Measurements from ENCODE around the gene PTPRN2.
"Not testable (repeated sequence)": the region's sequence is repeated elsewhere in the genome, so short reads cannot be mapped to it uniquely, and the experiment has no call there.

Gene PTPRN2

DNA sequence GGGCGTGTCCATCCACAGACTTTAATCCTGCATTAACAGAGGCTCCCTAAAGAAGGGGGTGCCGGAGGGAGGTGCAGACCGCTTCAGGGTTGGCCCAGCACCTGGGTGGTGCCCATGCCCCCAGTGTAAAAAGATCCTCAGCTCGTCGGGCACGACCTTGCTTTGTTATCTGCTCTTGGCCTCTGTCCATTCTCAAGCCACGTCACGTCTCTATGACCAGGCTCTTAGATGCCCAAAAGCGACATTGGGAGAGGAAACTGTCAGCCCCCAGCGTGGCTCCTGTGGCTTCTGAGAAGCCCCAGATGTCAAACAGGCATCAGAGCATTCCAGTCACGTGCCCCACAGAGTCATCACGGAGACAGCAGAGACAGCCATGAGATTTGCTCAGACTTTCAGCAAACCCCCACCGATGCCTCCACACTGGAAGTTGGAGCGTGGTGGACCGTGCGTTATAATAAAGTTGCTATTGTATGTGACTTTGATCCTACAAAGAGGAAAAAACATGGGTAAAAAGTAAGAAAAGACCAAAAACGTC, 55.5 kb downstream of the PTPRN2 start:
- DNase-seq (ENCODE audit: low spot score): no peak

DNA sequence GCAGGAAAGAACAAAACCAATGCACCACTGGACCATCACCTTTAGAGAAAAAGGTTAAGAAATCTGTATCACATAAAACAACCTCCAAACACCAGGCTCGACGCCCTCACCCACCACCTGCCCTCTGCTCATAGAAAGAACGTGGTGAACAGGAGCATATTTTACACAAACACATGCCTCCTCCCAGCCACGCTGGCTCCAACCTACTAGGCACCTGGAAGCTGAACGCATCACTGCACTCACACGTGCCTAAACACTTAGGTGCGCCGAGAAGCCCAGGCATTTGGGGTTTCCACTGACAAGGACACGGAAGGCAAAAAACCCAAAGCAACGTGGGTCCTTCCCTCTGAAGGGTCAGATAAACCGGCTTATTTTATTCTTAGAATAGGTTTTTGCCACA, 56.0 kb downstream of the PTPRN2 start:
- no peak for DNase-seq (ENCODE audit: low spot score)

- DNase-seq (ENCODE audit: low spot score): peak; percentile 27
Measured at GRCh38 chr7:158530800-158531609, 56.6 kb downstream of the PTPRN2 start.

DNA sequence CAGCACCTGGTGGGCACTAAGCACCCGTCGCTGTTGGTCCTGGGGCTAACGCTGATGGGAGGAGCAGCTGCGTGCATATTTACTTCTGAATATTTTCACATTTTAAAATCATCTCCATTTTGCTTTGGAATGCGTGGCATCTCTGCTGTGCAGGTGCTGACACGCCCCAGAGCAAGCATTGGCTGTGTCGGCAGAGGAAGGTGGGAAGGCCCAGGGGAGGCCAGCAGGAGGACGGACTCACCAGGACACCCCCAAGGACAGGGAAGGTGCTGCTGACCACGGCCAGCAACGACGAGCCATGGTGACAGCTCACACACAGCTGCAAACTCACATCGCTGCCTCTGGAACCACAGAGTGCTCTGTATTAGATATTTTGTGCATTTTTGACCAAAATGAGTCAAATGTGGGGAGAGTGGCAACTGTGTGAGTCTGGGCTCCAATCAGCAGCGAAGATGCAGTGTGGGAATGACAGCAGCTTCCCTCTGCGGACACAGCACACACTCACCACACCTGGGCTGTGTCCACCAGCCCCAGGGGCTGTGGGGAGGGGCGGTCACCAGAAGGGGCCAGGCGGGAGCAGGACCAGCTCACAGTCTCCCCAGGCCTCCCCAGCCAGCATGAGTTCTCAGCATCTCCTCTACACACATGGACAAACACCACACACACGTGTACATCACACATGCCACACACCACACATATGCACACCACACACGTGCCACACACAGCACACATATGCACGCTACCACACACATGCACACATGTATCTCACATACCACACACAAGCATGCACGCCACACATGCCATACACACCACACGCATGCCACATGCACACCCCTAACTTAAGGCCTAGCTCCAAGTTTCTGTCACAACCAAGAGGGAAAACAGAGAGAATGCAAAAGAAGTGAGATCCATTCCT, 58.2 kb downstream of the PTPRN2 start:
- peak; percentile 33 for DNase-seq (ENCODE audit: low spot score)

GRCh38 chr7:158527915-158528502, 59.6 kb downstream of the PTPRN2 start:
- no peak for DNase-seq (ENCODE audit: low spot score)

DNA sequence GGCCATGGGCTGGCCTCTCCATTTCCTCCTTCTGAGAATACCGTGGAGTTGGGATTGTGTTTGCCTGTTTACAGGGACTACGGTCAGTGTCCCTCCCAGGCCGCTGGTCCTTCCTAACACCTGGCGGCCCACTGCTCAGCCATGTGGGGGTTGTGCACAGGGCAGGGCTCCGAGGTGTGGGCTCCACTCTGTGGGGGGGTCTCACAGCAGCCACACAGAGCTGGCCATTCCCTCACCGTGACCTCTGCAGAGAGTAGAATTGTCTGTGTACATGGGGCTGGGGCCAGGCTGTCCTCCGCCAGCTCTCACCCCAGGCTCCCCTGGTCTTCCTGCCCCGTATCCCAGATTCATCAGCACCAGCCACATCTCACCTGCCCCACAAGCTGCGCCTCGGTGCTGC, 60.1 kb downstream of the PTPRN2 start:
- no peak for DNase-seq (ENCODE audit: low spot score)

- DNase-seq (ENCODE audit: low spot score): no peak
Measured at GRCh38 chr7:158527038-158527437, 60.6 kb downstream of the PTPRN2 start.

DNA sequence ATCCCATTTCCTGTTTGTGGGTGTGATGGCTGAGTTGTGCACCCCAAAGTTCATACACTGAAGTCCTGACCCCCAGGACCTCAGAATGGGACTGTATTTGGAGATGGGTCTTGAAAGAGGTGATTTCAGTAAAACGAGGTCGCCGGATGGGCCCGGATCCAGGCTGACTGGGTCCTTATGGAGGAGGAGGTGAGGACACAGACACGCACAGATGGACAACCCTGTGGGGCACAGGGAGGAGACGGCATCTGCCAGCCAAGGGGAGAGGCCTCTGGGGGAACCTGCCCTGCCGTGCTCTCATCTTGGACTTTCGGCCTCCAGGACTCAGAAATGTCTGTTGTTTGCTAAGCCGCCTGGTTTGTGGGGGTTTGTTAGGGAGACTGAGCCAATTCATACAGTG, 61.1 kb downstream of the PTPRN2 start:
- DNase-seq (ENCODE audit: low spot score): no peak

GRCh38 chr7:158525648-158526484, 61.8 kb downstream of the PTPRN2 start:
- no peak for DNase-seq (ENCODE audit: low spot score)

DNA sequence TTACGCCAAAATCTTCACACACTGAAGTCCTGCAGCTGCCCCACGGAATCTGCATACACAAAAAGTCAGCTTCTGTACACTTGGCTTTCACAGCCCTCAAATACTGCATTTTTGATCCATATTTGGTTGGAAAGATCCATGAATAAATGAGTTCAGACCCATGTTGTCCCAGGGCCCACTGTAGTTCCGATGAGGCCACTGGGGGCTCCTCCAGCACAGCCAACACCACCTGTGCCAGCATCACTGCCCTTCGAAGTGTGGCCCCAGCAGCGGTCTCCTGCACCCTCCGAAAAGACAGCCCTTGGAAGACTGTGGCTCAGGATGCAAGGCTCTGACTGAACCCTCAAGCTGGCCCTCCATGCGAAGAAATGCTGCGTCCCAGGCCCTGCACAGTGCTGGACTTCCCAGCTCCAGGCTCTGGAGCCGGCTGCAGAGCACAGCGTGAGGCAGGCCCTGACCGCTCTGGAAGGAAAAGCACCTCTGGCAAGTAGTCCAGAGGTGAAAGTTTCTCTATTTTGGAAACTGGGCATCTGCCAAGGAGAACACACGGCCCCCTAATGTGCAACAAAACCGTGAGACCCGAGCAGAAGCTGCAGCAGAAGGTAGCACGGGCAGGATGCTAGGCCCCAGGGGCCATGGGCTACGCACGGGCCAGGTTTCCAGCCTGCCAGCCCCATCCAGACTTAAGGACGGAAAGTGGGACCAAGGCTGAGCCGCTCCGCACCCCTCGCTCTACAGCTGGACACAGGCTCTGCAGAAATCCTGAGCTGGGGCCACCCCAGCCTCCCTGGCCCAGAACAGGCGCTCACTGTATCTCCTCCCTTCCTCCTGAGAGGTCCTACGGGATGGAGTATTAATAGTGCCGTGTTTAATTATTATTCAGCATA, 62.6 kb downstream of the PTPRN2 start:
- DNase-seq (ENCODE audit: low spot score): no peak

DNA sequence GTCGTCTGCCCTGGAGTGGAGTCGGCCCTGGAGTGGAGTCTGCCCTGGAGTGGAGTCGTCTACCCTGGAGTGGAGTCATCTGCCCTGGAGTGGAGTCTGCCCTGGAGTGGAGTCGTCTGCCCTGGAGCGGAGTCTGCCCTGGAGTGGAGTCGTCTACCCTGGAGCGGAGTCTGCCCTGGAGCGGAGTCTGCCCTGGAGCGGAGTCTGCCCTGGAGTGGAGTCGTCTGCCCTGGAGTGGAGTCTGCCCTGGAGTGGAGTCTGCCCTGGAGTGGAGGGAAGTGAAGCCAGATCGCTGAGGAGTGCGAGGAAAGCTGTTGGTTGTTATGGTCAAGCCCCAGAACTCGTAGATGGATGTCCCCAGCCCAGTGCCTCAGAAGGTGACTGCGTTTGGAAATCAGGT, 63.3 kb downstream of the PTPRN2 start:
- DNase-seq (ENCODE audit: low spot score): peak; percentile 14

GRCh38 chr7:158523877-158524276, 63.7 kb downstream of the PTPRN2 start:
- not testable (repeated sequence) for DNase-seq (ENCODE audit: low spot score)

GRCh38 chr7:158523165-158523856, 64.3 kb downstream of the PTPRN2 start:
- DNase-seq (ENCODE audit: low spot score): not testable (repeated sequence)

- not testable (repeated sequence) for DNase-seq (ENCODE audit: low spot score)
Measured at GRCh38 chr7:158521795-158522194, 65.8 kb downstream of the PTPRN2 start.

DNA sequence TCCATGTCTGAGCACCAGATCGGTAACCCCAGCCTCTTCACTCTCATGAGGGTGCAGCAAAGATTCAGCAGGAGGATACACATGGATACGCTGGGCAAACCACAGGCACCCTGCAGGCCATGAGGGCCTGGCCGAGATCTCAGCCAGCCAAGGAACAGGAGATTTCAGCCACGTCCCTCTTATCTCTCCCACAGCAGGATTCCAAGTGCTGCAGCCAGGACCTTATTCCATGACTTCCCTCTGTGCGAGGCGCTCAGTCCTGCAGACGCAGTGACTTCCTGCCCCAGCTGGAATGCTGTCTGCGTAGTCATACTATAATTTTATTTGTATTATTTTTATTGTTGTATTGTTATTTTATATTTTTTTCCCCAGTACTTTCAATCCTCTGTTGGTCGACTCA, 66.8 kb downstream of the PTPRN2 start:
- DNase-seq (ENCODE audit: low spot score): no peak

- no peak for DNase-seq (ENCODE audit: low spot score)
Measured at GRCh38 chr7:158519633-158520174, 67.9 kb downstream of the PTPRN2 start.

DNA sequence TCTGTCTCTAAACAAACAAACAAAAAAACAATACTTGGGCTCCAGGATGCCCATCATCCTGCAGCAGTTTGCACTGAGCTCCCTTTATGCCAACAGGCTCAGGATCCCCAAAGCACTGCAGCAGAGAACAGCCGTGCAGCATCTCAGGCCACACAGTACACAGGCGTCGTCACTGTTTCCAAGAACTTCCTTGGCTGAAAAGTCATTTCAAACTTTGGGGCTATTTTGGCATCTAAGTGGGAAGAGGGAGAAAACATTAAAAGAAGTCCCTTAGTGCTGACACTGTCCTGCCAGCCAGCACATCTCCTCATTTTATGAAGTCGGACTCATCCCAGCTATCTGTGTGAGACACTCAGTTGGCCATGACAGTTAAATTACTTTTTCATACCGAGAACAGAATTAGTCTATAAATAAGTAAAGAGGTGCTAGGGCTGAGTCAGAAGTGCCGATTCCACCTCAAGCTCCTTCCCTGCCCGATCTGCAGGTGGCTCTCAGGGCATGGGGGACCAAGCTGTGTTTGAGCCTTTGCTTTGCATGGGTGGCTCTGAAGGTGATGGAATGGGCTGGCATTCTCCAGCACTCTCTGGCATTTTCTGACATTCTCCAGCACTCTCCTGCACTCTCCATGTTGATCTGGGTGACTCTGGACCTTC, 68.5 kb downstream of the PTPRN2 start:
- no peak for DNase-seq (ENCODE audit: low spot score)

DNA sequence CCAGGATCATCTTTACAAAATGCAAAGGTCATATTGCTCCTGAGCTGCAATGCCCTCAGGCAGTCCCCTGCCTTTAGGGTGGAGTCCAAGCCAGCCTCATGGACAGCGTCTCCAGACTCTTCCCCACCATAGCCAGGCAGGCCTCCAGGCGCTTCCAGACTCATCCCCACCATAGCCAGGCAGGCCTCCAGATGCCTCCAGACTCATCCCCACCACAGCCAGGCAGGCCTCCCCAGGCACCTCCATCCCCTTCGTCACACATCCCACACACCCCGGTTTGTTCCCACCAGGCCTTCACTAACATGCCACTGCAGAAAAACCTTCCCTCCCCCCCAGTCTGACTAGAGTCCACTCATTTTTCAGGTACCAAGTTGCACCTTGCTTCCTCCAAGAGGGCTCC, 70.1 kb downstream of the PTPRN2 start:
- no peak for DNase-seq (ENCODE audit: low spot score)

DNA sequence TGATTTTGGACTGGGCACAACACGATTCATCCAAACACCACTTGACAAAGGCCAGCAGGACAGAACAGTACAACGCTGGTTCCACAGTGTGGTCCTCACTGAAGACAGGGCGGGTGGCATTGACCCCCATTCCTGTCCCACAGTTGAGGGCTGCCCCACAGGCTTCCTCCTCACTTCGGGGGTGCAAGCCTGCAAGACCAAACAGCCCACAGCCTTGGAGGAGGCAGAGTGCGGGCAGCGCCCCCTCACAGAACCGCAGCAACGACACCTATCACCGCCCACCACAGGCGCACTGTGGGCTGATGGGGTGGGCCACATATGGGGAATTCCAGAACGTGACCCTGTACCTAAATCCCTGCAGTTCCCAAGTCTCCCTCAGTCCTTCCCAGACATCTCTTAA, 70.6 kb downstream of the PTPRN2 start:
- DNase-seq (ENCODE audit: low spot score): no peak

Data from SW480 (cell line).